HG03565 (cell line): Measurements from ENCODE around the gene LAMA3.

Experiments used
- ATAC-seq: cut with Tn5 transposase; IDR thresholded peaks from one replicate; pipeline ENCODE4 v1.9.1; 2021; ENCODE audit warnings: mild to moderate bottlenecking, moderate library complexity; ENCODE audit not compliant: unreplicated experiment

The LAMA3 gene

GRCh38 chr18:23812546-23813440 is 123.5 kb downstream of the LAMA3 start:
- ATAC-seq, result no peak

- no peak for ATAC-seq
Measured at GRCh38 chr18:23814991-23815614, 125.8 kb downstream of the LAMA3 start.

GRCh38 chr18:23816021-23816420 is 126.8 kb downstream of the LAMA3 start:
- no peak for ATAC-seq

- ATAC-seq, result no peak
Measured at GRCh38 chr18:23816740-23817139, 127.5 kb downstream of the LAMA3 start.

- no peak for ATAC-seq
Measured at GRCh38 chr18:23819001-23819400, 129.7 kb downstream of the LAMA3 start.

- no peak for ATAC-seq
Measured at GRCh38 chr18:23822590-23823385, 133.5 kb downstream of the LAMA3 start.

- ATAC-seq, result no peak
Measured at GRCh38 chr18:23824240-23824639, 135.0 kb downstream of the LAMA3 start.

GRCh38 chr18:23824669-23825068 is 135.4 kb downstream of the LAMA3 start:
- ATAC-seq, result no peak

- no peak for ATAC-seq
Measured at GRCh38 chr18:23825496-23825895, 136.2 kb downstream of the LAMA3 start.

GRCh38 chr18:23825978-23826405 is 136.7 kb downstream of the LAMA3 start:
- peak; percentile 42 for ATAC-seq

GRCh38 chr18:23826850-23827620 is 137.8 kb downstream of the LAMA3 start:
- no peak for ATAC-seq

- no peak for ATAC-seq
Measured at GRCh38 chr18:23827681-23828080, 138.4 kb downstream of the LAMA3 start.

- peak; percentile 90 for ATAC-seq
Measured at GRCh38 chr18:23828426-23828825, 139.2 kb downstream of the LAMA3 start.

GRCh38 chr18:23832911-23833310 is 143.7 kb downstream of the LAMA3 start:
- no peak for ATAC-seq

GRCh38 chr18:23833714-23834113 is 144.5 kb downstream of the LAMA3 start:
- ATAC-seq, result no peak

- ATAC-seq, result no peak
Measured at GRCh38 chr18:23835091-23835490, 145.8 kb downstream of the LAMA3 start.

GRCh38 chr18:23835506-23835905 is 146.3 kb downstream of the LAMA3 start:
- ATAC-seq, result no peak

- ATAC-seq, result no peak
Measured at GRCh38 chr18:23837591-23837990, 148.3 kb downstream of the LAMA3 start.

GRCh38 chr18:23838233-23838632 is 149.0 kb downstream of the LAMA3 start:
- no peak for ATAC-seq

- ATAC-seq, result no peak
Measured at GRCh38 chr18:23838801-23839366, 149.6 kb downstream of the LAMA3 start.
